Endothelial cell of umbilical vein (primary cell): ENCODE measurements around the gene LMF2. TPM values are rescaled to one million over a fixed set of nuclear protein-coding genes. Genes with fewer than 3 reads are reported as not detected.

Experiments used
- BruUV-seq: library from RNA; stranded (reverse); fragments of 400-500 nt; replicated peaks from 2 replicates; lab custom pipeline; 2021; lab: Mats Ljungman, UMichigan
- CTCF ChIA-PET: fragments of 300-600, 350-600 bp; sonication (Branson Sonifier 250); formaldehyde crosslinking; loops from one replicate; lab custom pipeline; 2021; ENCODE audit warnings: antibody characterized with exemption, inconsistent platforms; lab: Charles Lee
- POLR2A ChIA-PET: fragments of 300-600, 350-600 bp; sonication (Branson Sonifier 250); formaldehyde crosslinking; loops from one replicate; lab custom pipeline; 2021; ENCODE audit warnings: antibody characterized with exemption, inconsistent platforms; lab: Charles Lee
- DNase-seq: peaks from one replicate; pipeline ENCODE4 v3.0.0-alpha.2; 2011; ENCODE audit warnings: low read depth, low spot score
- FAIRE-seq: peaks from 2 replicates; lab custom pipeline; 2011; peaks lifted over from hg19 to GRCh38; lab: Jason Lieb, UNC
- H2AFZ ChIP-seq: 2 replicates; pipeline ENCODE4 v1.6.0; 2012; ENCODE audit warnings: low read depth, low read length, control low read depth, inconsistent platforms
- H3K27ac ChIP-seq: 2 replicates; pipeline ENCODE4 v1.5.1; 2011; ENCODE audit warnings: low read depth, mild to moderate bottlenecking, control low read depth, low read length, moderate library complexity; ENCODE audit not compliant: insufficient read depth
- H3K27me3 ChIP-seq, 2 experiments: 2 replicates each; pipeline versions ENCODE4 v1.6.0 to v1.6.1; 2011; ENCODE audit warnings: low read length in 2 of 2, mixed read lengths in 1 of 2; ENCODE audit not compliant: control insufficient read depth in 2 of 2, insufficient read depth in 2 of 2
- H3K36me3 ChIP-seq, 2 experiments: 2 replicates in 1 of 2; 3 replicates in 1 of 2; pipeline ENCODE4 v1.5.1; 2011; ENCODE audit warnings: low read length in 2 of 2, mild to moderate bottlenecking in 1 of 2, moderate library complexity in 1 of 2; ENCODE audit not compliant: control insufficient read depth in 2 of 2, insufficient read depth in 2 of 2; ENCODE audit errors: extremely low read depth in 1 of 2
- H3K4me1 ChIP-seq: 3 replicates; pipeline ENCODE4 v1.5.1; 2011; ENCODE audit warnings: mild to moderate bottlenecking, low read length; ENCODE audit not compliant: control insufficient read depth, insufficient read depth; ENCODE audit errors: extremely low read depth
- H3K4me2 ChIP-seq: 2 replicates; pipeline ENCODE4 v1.6.1; 2011; ENCODE audit warnings: low read length, control low read depth, mixed read lengths; ENCODE audit not compliant: insufficient read depth
- H3K4me3 ChIP-seq, 3 experiments: fragments of 200-600 bp in 1 of 3; sonication (generic), shearing (Covaris generic) in 1 of 3; replicated peaks in 1 of 3; 2 replicates each; pipeline ENCODE4 v1.5.1; 2011 to 2016; ENCODE audit warnings: control low read depth in 3 of 3, low read length in 3 of 3, mild to moderate bottlenecking in 2 of 3, inconsistent platforms in 1 of 3, low read depth in 1 of 3, moderate library complexity in 1 of 3; ENCODE audit not compliant: insufficient read depth in 1 of 3
- H3K79me2 ChIP-seq: 2 replicates; pipeline ENCODE4 v1.6.0; 2012; ENCODE audit warnings: low read length, inconsistent platforms; ENCODE audit not compliant: control insufficient read depth, insufficient read depth
- H3K9ac ChIP-seq: replicated peaks from 2 replicates; pipeline ENCODE3; 2011; ENCODE audit warnings: low read length, control low read depth; ENCODE audit not compliant: insufficient read depth; ENCODE audit errors: extremely low read depth
- H3K9me1 ChIP-seq: replicated peaks from 3 replicates; pipeline ENCODE4 v1.6.0; 2011; ENCODE audit warnings: mild to moderate bottlenecking, low read length; ENCODE audit not compliant: control insufficient read depth, insufficient read depth; ENCODE audit errors: extremely low read depth
- H3K9me3 ChIP-seq: replicated peaks from 2 replicates; pipeline ENCODE4 v1.5.1; 2012; ENCODE audit warnings: low read length, inconsistent platforms; ENCODE audit not compliant: control insufficient read depth, insufficient read depth
- H4K20me1 ChIP-seq: replicated peaks from 2 replicates; pipeline ENCODE3; 2011; ENCODE audit warnings: mild to moderate bottlenecking, low read length; ENCODE audit not compliant: control insufficient read depth, insufficient read depth; ENCODE audit errors: extremely low read depth
- EZH2 ChIP-seq: IDR thresholded peaks from 2 replicates; pipeline ENCODE4 v1.6.1; 2012; ENCODE audit warnings: borderline replicate concordance, low read depth, mild to moderate bottlenecking, moderate library complexity, low read length, inconsistent platforms; ENCODE audit not compliant: severe bottlenecking
- FOS ChIP-seq: IDR thresholded peaks from 2 replicates; pipeline ENCODE4 v1.6.1; 2011; ENCODE audit warnings: mild to moderate bottlenecking, low read length, moderate library complexity, borderline replicate concordance; ENCODE audit not compliant: insufficient read depth
- GATA2 ChIP-seq: IDR thresholded peaks from 2 replicates; pipeline ENCODE4 v1.7.0; 2011; ENCODE audit warnings: low read depth, mild to moderate bottlenecking, moderate library complexity, mixed read lengths, low read length; ENCODE audit not compliant: insufficient read length, insufficient read depth
- JUN ChIP-seq: IDR thresholded peaks from 2 replicates; pipeline ENCODE4 v1.6.1; 2011; ENCODE audit warnings: borderline replicate concordance, low read depth; ENCODE audit not compliant: insufficient read length, insufficient read depth
- MYC ChIP-seq: IDR thresholded peaks from one replicate; pipeline ENCODE4 v1.6.1; 2011; ENCODE audit warnings: mild to moderate bottlenecking, low read depth, low read length
- POLR2A ChIP-seq: IDR thresholded peaks from 2 replicates; pipeline ENCODE4 v1.6.1; 2012; ENCODE audit warnings: low read depth, mild to moderate bottlenecking, control low read depth, low read length
- POLR2AphosphoS5 ChIP-seq: IDR thresholded peaks from 2 replicates; pipeline ENCODE4 v1.6.1; 2012; ENCODE audit warnings: low read depth, mild to moderate bottlenecking, control low read depth, low read length, moderate library complexity; ENCODE audit not compliant: insufficient read depth
- dilution Hi-C: fragments of 300-500 bp; cut with MboI; formaldehyde crosslinking; loops from one replicate; pipeline ENCODE4 v1.15.0; 2019; ENCODE audit warnings: low sequenced_read_pairs; ENCODE audit not compliant: extremely low pct_ligation_motif_present
- intact Hi-C: fragments of 100-400 bp; cut with micrococcal nuclease; formaldehyde crosslinking; loops from one replicate; pipeline ENCODE4 v1.10.0; 2022
- polyA plus RNA-seq, 4 experiments: library from polyadenylated mRNA; depleted of rRNA in 3 of 4; stranded (reverse) in 3 of 4; unstranded in 1 of 4; fragments of >200 nt; gene quantifications; 2 replicates each; pipeline versions ENCODE4 v1.2.1 to v1.2.3, GENCODE V29; 2011 to 2012; ENCODE audit warnings: missing spikeins in 1 of 4
- total RNA-seq: library from RNA; stranded (reverse); gene quantifications from 2 replicates; pipeline ENCODE4 v1.2.3, GENCODE V29; 2021
- TF ChIP-seq, protein P1 (sequence below), 2 donors: IDR thresholded peaks; 1 replicate in 1 of 2; 2 replicates in 1 of 2; pipeline ENCODE4 v1.5.1; 2011; ENCODE audit warnings: low read length in 2 of 2, mild to moderate bottlenecking in 2 of 2, moderate library complexity in 2 of 2, control low read depth in 1 of 2, inconsistent platforms in 1 of 2, low read depth in 1 of 2; ENCODE audit not compliant: insufficient read depth in 1 of 2; ENCODE audit errors: extremely low read depth in 1 of 2
- TF ChIP-seq, protein P2 (sequence below): IDR thresholded peaks from 2 replicates; pipeline ENCODE4 v1.6.1; 2011; ENCODE audit not compliant: insufficient read depth, insufficient read length

Gene LMF2
- total and polyA plus RNA-seq, 2 donors (not counting 3 experiments of a cell fraction or from before 2014, with no cell fraction given) = 89.7 to 112 TPM

DNA sequence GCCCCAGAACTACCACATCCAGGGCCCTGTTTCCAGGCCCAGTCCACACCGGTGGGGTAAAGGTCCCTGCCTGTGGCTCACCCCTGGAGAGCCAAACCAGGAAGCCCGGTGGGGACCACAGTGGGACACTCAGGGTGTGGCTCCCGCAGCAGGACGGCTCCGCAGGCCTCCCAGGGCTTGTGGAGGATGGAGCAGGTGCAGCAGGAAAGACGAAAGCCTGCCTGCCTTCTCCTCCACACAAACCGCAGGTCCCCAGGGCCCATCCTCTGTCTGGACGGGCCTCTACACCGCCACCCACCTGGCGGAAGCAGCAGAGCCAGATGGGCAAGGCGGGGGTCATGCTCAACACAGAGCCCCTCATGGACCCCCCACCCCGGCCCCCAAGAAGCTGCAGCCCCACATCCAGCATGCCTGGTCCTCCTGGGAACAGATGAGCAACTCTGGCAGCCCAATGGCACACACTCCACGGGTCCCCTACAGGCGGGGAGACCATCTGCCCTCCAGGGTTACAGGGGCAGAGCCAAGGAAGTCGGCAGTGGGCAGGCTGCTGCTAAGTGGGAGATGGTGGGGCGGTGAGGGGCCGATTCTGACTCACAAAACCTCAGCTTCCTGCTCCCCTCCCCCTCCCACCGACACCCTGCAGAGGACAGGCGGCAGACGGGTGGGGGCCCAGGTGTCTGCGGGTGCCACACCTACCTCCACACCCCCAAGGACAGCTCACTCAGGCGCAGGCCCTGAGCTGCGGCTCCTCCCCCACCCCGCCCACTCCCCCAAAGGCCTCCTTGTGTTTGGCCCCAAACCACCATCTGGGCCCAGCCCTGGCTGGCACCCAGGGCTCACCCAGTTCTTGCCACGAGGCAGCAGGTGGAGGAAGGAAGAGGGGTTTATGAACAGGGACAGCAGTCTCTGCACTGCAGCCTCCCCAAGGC lies 37.9 kb downstream of the LMF2 start:
- dilution Hi-C loops = no loop called here
- CTCF ChIA-PET = interaction anchor here (0.5 to 1.3 kb wide), 4 partner anchors 28 to 199 kb away, joined by 3 read pairs; partner anchors contain the start of gene SCO2
- no TSS peak for BruUV-seq
- H3K27ac ChIP-seq = no peak overlapping the region
- no peaks in the 10 kb centered on the region for H3K9me3 ChIP-seq
- H3K4me3 ChIP-seq = no peak overlapping the region
- FAIRE-seq (no peak), DNase-seq (no peak)
- no peak overlapping the region for H3K4me2 ChIP-seq
- H4K20me1 ChIP-seq = peaks cover 3% of the 10 kb centered on the region
- no peaks in the 10 kb centered on the region for H3K27me3 ChIP-seq
- H3K36me3 ChIP-seq = peaks cover 0 to 27% of the 10 kb centered on the region in 2 experiments
- TF ChIP-seq, protein P1, sequence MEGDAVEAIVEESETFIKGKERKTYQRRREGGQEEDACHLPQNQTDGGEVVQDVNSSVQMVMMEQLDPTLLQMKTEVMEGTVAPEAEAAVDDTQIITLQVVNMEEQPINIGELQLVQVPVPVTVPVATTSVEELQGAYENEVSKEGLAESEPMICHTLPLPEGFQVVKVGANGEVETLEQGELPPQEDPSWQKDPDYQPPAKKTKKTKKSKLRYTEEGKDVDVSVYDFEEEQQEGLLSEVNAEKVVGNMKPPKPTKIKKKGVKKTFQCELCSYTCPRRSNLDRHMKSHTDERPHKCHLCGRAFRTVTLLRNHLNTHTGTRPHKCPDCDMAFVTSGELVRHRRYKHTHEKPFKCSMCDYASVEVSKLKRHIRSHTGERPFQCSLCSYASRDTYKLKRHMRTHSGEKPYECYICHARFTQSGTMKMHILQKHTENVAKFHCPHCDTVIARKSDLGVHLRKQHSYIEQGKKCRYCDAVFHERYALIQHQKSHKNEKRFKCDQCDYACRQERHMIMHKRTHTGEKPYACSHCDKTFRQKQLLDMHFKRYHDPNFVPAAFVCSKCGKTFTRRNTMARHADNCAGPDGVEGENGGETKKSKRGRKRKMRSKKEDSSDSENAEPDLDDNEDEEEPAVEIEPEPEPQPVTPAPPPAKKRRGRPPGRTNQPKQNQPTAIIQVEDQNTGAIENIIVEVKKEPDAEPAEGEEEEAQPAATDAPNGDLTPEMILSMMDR (IDR thresholded peaks at IDR 0.05; ENCODE audit: extremely low read depth in 1 of 2, insufficient read depth in 1 of 2, low read depth in 1 of 2, low read length in 2 of 2) = no peak
- TF ChIP-seq EZH2 (no peak), FOS (no peak), POLR2A (no peak), GATA2 (no peak), MYC (no peak), JUN (no peak), POLR2AphosphoS5 (no peak)
- TF ChIP-seq, protein P2, sequence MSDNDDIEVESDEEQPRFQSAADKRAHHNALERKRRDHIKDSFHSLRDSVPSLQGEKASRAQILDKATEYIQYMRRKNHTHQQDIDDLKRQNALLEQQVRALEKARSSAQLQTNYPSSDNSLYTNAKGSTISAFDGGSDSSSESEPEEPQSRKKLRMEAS = no peak
- intact Hi-C loops = no loop called here
- H2AFZ ChIP-seq = no peak overlapping the region
- no peak overlapping the region for H3K9ac ChIP-seq
- peaks cover 17% of the 10 kb centered on the region for H3K4me1 ChIP-seq
- POLR2A ChIA-PET = no interaction called here
- H3K79me2 ChIP-seq = peaks cover 65% of the 10 kb centered on the region
- H3K9me1 ChIP-seq = no peaks in the 10 kb centered on the region
